Lower leg skin (tissue), 4 donors: ENCODE results near the gene IL1RAPL1. TPM values are rescaled to one million over a fixed set of nuclear protein-coding genes. Genes with fewer than 3 reads are reported as not detected.

Experiments
- DNase-seq, 2 donors: peaks; one replicate each; pipeline ENCODE4 v3.0.0-alpha.2; 2019; ENCODE audit warnings: low spot score in 2 of 2
- H3K4me3 ChIP-seq: fragments of 200-600 bp; sonication (generic); 2 replicates; pipeline ENCODE4 v1.5.1; 2017; ENCODE audit warnings: mild to moderate bottlenecking, low read depth; ENCODE audit not compliant: poor library complexity, severe bottlenecking
- CTCF ChIP-seq, 3 donors: fragments of 450-650 bp; IDR thresholded peaks; one replicate each; pipeline ENCODE4 v1.5.1; 2016; ENCODE audit warnings: antibody characterized with exemption in 3 of 3, mild to moderate bottlenecking in 3 of 3, moderate library complexity in 2 of 3
- POLR2A ChIP-seq, 2 donors: fragments of 450-650 bp; IDR thresholded peaks; one replicate each; pipeline ENCODE4 v1.6.1; 2016 to 2017; ENCODE audit warnings: antibody characterized with exemption in 2 of 2, mild to moderate bottlenecking in 1 of 2, moderate library complexity in 1 of 2
- WGBS, 2 donors: methylation state at CpG; one replicate each; pipeline ENCODE4 v1.1.5; 2018; 5-methylcytosine and 5-hydroxymethylcytosine counted together
- intact Hi-C: fragments of 100-400 bp; cut with DNase I; formaldehyde crosslinking; loops from one replicate; pipeline ENCODE4 v1.15.0; 2023; ENCODE audit warnings: low total_unique reads
- total RNA-seq, 4 donors: library from RNA; depleted of rRNA; stranded (reverse); fragments of >200 nt; gene quantifications; one replicate each; pipeline ENCODE4 v1.1.0, GENCODE V29; 2016

The IL1RAPL1 gene
- total RNA-seq, 4 donors from 2014 or later: 0.07 to 1.8 (median 0.10) TPM; not detected in 1

- TF ChIP-seq CTCF (IDR thresholded peaks at IDR 0.05): no peak
- no peak for TF ChIP-seq POLR2A (IDR thresholded peaks at IDR 0.05)
Measured at GRCh38 chrX:29824176-29824906, 1237.1 kb downstream of the IL1RAPL1 start.

GRCh38 chrX:29826742-29827141 is 1239.5 kb downstream of the IL1RAPL1 start:
- intact Hi-C loops: no loop called here
- WGBS, 2 donors: 82 to 88% methylated on average over 5 of the region's 5 CpGs
- TF ChIP-seq POLR2A (IDR thresholded peaks at IDR 0.05): no peak
- H3K4me3 ChIP-seq: no peak overlapping the region
- DNase-seq: no peak

More at GRCh38 chrX:29824176-29824906, 1237.1 kb downstream of the IL1RAPL1 start:
- 43 to 48% methylated on average over 6 of the region's 6 CpGs for WGBS, 2 donors
- DNase-seq: no peak
- intact Hi-C loops: no loop called here
- H3K4me3 ChIP-seq: no peak overlapping the region

GRCh38 chrX:29834311-29834710 is 1247.1 kb downstream of the IL1RAPL1 start:
- no peak overlapping the region for H3K4me3 ChIP-seq
- intact Hi-C loops: no loop called here
- DNase-seq: no peak
- 67 to 72% methylated on average over 2 of the region's 2 CpGs for WGBS, 2 donors
- no peak for TF ChIP-seq CTCF (IDR thresholded peaks at IDR 0.05)
- no peak for TF ChIP-seq POLR2A (IDR thresholded peaks at IDR 0.05)

- intact Hi-C loops: no loop called here
- TF ChIP-seq CTCF (IDR thresholded peaks at IDR 0.05): no peak
- TF ChIP-seq POLR2A (IDR thresholded peaks at IDR 0.05): no peak
- DNase-seq: no peak
- no peak overlapping the region for H3K4me3 ChIP-seq
Measured at GRCh38 chrX:29834764-29835163, 1247.5 kb downstream of the IL1RAPL1 start.

- no peak for DNase-seq
- WGBS, 2 donors: 39 to 68% methylated on average over 3 of the region's 3 CpGs
- H3K4me3 ChIP-seq: no peak overlapping the region
- TF ChIP-seq POLR2A (IDR thresholded peaks at IDR 0.05): no peak
- TF ChIP-seq CTCF (IDR thresholded peaks at IDR 0.05): no peak
- intact Hi-C loops: no loop called here
Measured at GRCh38 chrX:29841750-29842149, 1254.5 kb downstream of the IL1RAPL1 start.

- DNase-seq: no peak
- no peak overlapping the region for H3K4me3 ChIP-seq
- WGBS, 2 donors: 76 to 80% methylated on average over 4 of the region's 4 CpGs
- TF ChIP-seq CTCF (IDR thresholded peaks at IDR 0.05): no peak
- TF ChIP-seq POLR2A (IDR thresholded peaks at IDR 0.05): no peak
- intact Hi-C loops: no loop called here
Measured at GRCh38 chrX:29842552-29842951, 1255.3 kb downstream of the IL1RAPL1 start.
